ELR (cell line): ENCODE data around the gene ADAT1.
A peak's percentile ranks its signal among the peaks of the same experiment; 100 is the strongest.
"Not testable (repeated sequence)": the region's sequence is repeated elsewhere in the genome, so short reads cannot be mapped to it uniquely, and the experiment has no call there.

Source experiments
- DNase-seq: peaks from one replicate; pipeline ENCODE4 v3.0.0-alpha.2; 2015; ENCODE audit warnings: low read depth

ADAT1 gene

GRCh38 chr16:75620326-75621169 is 2.5 kb downstream of the ADAT1 start:
- DNase-seq = no peak

GRCh38 chr16:75618780-75619179 is 4.3 kb downstream of the ADAT1 start:
- no peak for DNase-seq

GRCh38 chr16:75617121-75617520 is 6.0 kb downstream of the ADAT1 start:
- DNase-seq = no peak

- no peak for DNase-seq
Measured at GRCh38 chr16:75616521-75617010, 6.5 kb downstream of the ADAT1 start.

GRCh38 chr16:75615619-75616018 is 7.5 kb downstream of the ADAT1 start:
- DNase-seq = no peak

GRCh38 chr16:75614066-75614897 is 8.8 kb downstream of the ADAT1 start:
- DNase-seq = peak; percentile 85

- no peak for DNase-seq
Measured at GRCh38 chr16:75606507-75606906, 16.6 kb downstream of the ADAT1 start.

- DNase-seq = no peak
Measured at GRCh38 chr16:75603241-75603640, 19.8 kb downstream of the ADAT1 start.

- DNase-seq = no peak
Measured at GRCh38 chr16:75599452-75600277, 23.4 kb downstream of the ADAT1 start.

GRCh38 chr16:75593825-75594820 is 29.0 kb downstream of the ADAT1 start:
- DNase-seq = peak; percentile 93

- no peak for DNase-seq
Measured at GRCh38 chr16:75593308-75593707, 29.8 kb downstream of the ADAT1 start.

GRCh38 chr16:75591927-75592326 is 31.2 kb downstream of the ADAT1 start:
- DNase-seq = not testable (repeated sequence)

- no peak for DNase-seq
Measured at GRCh38 chr16:75590920-75591843, 31.9 kb downstream of the ADAT1 start.

GRCh38 chr16:75589306-75589705 is 33.8 kb downstream of the ADAT1 start:
- no peak for DNase-seq

- DNase-seq = no peak
Measured at GRCh38 chr16:75588716-75589115, 34.4 kb downstream of the ADAT1 start.

- no peak for DNase-seq
Measured at GRCh38 chr16:75584108-75584507, 39.0 kb downstream of the ADAT1 start.

- no peak for DNase-seq
Measured at GRCh38 chr16:75579281-75579834, 43.7 kb downstream of the ADAT1 start.

- DNase-seq = no peak
Measured at GRCh38 chr16:75578725-75579124, 44.4 kb downstream of the ADAT1 start.

GRCh38 chr16:75578212-75578611 is 44.9 kb downstream of the ADAT1 start:
- no peak for DNase-seq
